Right kidney (tissue), 9 donors: Measurements from ENCODE around the gene CREG2.

Experiments
- DNase-seq: peaks from one replicate; pipeline ENCODE4 v3.0.0-alpha.2; 2016
- long read RNA-seq, 8 donors: transcript quantifications; one replicate each; lab custom pipeline, GENCODE V29; 2026

Gene CREG2
- long read RNA-seq, donor 1 = 0 reads
- long read RNA-seq, donor 2 = 0 reads
- long read RNA-seq, donor 3 = 0 reads
- long read RNA-seq, donor 4 = 0 reads
- long read RNA-seq, donor 5, full-length matches to known transcripts = 2 of 2 reads
- long read RNA-seq, donor 5, partial matches to known transcripts = 0 of 2 reads
- long read RNA-seq, donor 5, other reads (novel, unspliced or antisense) = 0 of 2 reads
- long read RNA-seq, donor 6, full-length matches to known transcripts = 2 of 2 reads
- long read RNA-seq, donor 6, partial matches to known transcripts = 0 of 2 reads
- long read RNA-seq, donor 6, other reads (novel, unspliced or antisense) = 0 of 2 reads
- long read RNA-seq, donor 7 = 0 reads
- long read RNA-seq, donor 8 = 0 reads

- DNase-seq = peak; percentile 82
These were observed at the start of gene CREG2 for GRCh38 chr2:101387151-101387834. Gene CREG2, minus strand, starts transcription at chr2:101387503. Its CDS starts 46 bp downstream, at chr2:101387457.

GRCh38 chr2:101435001-101435862 lies 47.9 kb upstream of the CREG2 start:
- peak; percentile 73 for DNase-seq

GRCh38 chr2:101433465-101433864 lies 46.2 kb upstream of the CREG2 start:
- DNase-seq = no peak

- no peak for DNase-seq
These were observed 45.3 kb upstream of the CREG2 start for GRCh38 chr2:101432411-101433181.

- DNase-seq = no peak
These were observed 44.2 kb upstream of the CREG2 start for GRCh38 chr2:101431486-101431885.

GRCh38 chr2:101430156-101430555 lies 42.9 kb upstream of the CREG2 start:
- DNase-seq = no peak

- no peak for DNase-seq
These were observed 42.1 kb upstream of the CREG2 start for GRCh38 chr2:101429453-101429852.

- no peak for DNase-seq
These were observed 41.3 kb upstream of the CREG2 start for GRCh38 chr2:101428422-101429176.

GRCh38 chr2:101427743-101428142 lies 40.4 kb upstream of the CREG2 start:
- DNase-seq = no peak

GRCh38 chr2:101427240-101427639 lies 39.9 kb upstream of the CREG2 start:
- no peak for DNase-seq

GRCh38 chr2:101426822-101427221 lies 39.5 kb upstream of the CREG2 start:
- DNase-seq = no peak

- no peak for DNase-seq
These were observed 33.3 kb upstream of the CREG2 start for GRCh38 chr2:101420623-101421022.

- no peak for DNase-seq
These were observed 31.9 kb upstream of the CREG2 start for GRCh38 chr2:101419096-101419663.

GRCh38 chr2:101418460-101419095 lies 31.3 kb upstream of the CREG2 start:
- no peak for DNase-seq

GRCh38 chr2:101416609-101417008 lies 29.3 kb upstream of the CREG2 start:
- no peak for DNase-seq

- DNase-seq = no peak
These were observed 28.6 kb upstream of the CREG2 start for GRCh38 chr2:101415884-101416283.

GRCh38 chr2:101415220-101415619 lies 27.9 kb upstream of the CREG2 start:
- DNase-seq = no peak

- DNase-seq = no peak
These were observed 24.9 kb upstream of the CREG2 start for GRCh38 chr2:101412092-101412694.

GRCh38 chr2:101410746-101411145 lies 23.4 kb upstream of the CREG2 start:
- no peak for DNase-seq

GRCh38 chr2:101410114-101410513 lies 22.8 kb upstream of the CREG2 start:
- no peak for DNase-seq
